GM13976 (cell line): ENCODE measurements around the gene ATP6V1D.

Source experiments
- DNase-seq: peaks from one replicate; pipeline ENCODE4 v3.0.0; 2012; ENCODE audit warnings: low spot score
- in situ Hi-C: fragments of 300-500 bp; cut with MboI; formaldehyde crosslinking; loops from one replicate; pipeline ENCODE4 v1.12.0; 2022; ENCODE audit warnings: low sequenced_read_pairs, mixed read lengths, inconsistent platforms; ENCODE audit not compliant: unreplicated experiment
- TF ChIP-seq, protein P1 (sequence below): IDR thresholded peaks from 2 replicates; pipeline ENCODE4 v1.5.1; 2012; ENCODE audit warnings: borderline replicate concordance, mild to moderate bottlenecking; ENCODE audit not compliant: insufficient read depth; ENCODE audit errors: extremely low read depth, missing control alignments, control extremely low read depth

ATP6V1D gene

DNA sequence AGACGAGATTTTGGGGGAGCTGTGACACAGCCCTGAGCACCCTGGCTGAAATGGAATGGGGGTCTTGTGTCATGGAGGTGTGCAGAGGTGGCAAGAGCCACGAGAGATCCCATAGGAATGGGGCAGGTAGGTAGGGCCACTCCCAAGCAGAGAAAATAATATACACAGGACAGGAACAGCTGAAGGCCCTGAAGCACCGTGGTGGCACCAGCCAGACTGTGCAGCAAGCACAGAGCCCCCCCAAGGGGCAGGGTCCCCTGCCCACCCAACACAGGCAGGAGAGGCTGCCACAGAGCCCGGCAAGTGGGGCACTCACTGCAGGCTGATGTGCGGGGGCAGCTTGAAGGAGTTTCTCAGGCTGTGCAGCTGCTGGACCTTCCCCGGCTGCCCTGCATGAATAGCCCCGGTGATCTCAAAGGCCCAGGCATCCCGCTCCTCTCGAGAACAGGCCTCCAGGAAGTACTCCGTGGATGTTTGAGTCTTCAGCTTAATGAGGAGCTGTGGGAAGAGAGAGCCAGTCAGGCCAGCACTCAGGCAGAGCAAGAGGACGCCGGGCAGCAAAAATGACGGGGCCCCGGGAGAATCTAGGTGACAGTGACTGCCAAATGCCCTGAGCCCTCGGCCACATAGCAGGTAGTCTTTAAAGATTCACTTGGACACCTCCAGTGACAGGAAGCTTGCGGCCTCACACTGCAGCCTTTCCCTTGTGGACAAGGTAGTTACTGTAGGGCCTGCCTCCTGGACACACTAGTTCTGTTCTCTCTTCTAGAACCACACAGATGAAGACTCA lies 35.7 kb upstream of the ATP6V1D start:
- TF ChIP-seq, protein P1, sequence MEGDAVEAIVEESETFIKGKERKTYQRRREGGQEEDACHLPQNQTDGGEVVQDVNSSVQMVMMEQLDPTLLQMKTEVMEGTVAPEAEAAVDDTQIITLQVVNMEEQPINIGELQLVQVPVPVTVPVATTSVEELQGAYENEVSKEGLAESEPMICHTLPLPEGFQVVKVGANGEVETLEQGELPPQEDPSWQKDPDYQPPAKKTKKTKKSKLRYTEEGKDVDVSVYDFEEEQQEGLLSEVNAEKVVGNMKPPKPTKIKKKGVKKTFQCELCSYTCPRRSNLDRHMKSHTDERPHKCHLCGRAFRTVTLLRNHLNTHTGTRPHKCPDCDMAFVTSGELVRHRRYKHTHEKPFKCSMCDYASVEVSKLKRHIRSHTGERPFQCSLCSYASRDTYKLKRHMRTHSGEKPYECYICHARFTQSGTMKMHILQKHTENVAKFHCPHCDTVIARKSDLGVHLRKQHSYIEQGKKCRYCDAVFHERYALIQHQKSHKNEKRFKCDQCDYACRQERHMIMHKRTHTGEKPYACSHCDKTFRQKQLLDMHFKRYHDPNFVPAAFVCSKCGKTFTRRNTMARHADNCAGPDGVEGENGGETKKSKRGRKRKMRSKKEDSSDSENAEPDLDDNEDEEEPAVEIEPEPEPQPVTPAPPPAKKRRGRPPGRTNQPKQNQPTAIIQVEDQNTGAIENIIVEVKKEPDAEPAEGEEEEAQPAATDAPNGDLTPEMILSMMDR: no peak
- DNase-seq: no peak
- in situ Hi-C loops: no loop called here

DNA sequence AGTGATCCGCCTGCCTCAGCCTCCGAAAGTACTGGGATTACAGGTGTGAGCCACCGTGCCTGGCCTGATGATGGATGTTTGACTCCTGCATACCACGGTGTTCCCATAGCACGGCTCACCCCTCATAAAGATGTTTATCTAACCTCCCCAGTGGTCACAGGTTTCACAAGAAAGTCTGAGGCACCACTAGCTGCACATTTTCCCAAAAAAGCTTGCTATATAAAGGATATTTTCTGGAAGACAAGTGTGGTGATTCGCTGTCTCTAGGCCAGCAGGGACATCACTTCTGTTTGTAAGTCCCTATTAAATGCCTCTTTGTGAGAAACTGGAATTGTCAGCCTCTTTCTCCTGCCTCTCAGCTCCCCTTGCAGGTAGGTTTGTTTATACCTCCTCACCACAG lies 34.1 kb upstream of the ATP6V1D start:
- in situ Hi-C loops: no loop called here
- DNase-seq: no peak
- TF ChIP-seq, protein P1: no peak

DNA sequence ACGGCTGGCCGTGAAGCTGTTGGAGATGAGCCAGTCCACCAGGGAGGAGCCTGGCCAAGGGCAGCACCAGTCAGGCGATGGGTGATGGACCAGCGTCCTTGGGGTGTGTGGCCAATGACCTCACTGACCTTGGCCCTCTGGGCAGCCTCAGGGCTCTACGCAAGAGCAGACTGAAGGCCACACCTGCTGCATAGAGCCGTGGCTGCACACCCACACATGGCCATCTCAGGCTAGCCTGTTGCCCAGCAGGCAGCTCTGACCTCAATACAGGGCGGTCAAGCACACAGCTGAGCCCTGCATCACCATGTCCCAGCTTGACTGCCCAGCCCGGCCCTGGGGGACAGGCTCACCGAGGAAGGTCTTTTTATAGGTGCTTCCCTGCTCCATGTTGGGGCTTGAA lies 33.2 kb upstream of the ATP6V1D start:
- TF ChIP-seq, protein P1: no peak
- DNase-seq: no peak
- in situ Hi-C loops: no loop called here

DNA sequence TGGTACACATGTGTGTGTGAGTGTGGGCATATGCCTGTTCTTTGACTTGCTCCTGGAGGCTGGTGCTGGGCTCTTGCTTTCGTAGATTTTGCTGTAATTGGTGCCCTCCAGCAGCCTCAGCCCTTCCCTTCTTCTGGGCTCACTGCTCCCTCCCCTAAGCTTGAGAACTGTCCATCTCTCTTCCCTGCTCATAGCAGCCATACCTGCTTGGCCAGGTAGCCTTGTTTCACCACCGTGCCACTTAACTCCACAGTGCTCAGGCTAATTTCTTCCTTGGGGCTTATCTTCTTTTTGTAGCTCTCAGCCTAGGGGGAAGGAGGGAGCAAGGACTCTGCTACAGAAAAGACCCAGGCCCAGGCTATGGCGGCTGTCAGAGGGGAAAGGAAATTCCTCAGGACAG lies 32.5 kb upstream of the ATP6V1D start:
- in situ Hi-C loops: no loop called here
- TF ChIP-seq, protein P1: no peak
- no peak for DNase-seq

DNA sequence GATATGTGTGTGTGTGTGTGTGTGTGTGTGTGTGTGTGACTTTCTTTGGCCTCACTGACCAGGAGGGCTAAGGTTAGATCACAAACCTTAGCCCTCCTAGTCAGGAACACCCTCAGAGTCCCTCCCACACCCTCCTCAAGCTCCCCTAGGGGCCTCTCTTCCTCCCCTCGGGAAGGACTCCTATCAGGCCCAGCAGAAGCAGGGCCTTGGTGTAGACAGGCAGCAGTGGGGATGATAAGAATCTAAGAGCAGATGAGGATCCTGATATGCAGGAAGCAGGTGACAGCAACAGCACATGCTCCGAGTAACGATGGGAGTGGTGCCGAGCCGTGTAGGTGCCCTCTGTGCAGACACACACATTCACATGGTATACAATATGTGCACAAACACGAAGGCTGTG lies 31.7 kb upstream of the ATP6V1D start:
- DNase-seq: no peak
- in situ Hi-C loops: no loop called here
- TF ChIP-seq, protein P1: no peak

GRCh38 chr14:67389811-67390534 lies 30.4 kb upstream of the ATP6V1D start:
- in situ Hi-C loops: no loop called here
- TF ChIP-seq, protein P1: no peak
- no peak for DNase-seq
